ENCODE measurements around the gene CCDC83. TPM values are rescaled to one million over a fixed set of nuclear protein-coding genes. Genes with fewer than 3 reads are reported as not detected.

The CCDC83 gene
- total RNA-seq, 2 experiments from 2014 or later, result not detected

DNA sequence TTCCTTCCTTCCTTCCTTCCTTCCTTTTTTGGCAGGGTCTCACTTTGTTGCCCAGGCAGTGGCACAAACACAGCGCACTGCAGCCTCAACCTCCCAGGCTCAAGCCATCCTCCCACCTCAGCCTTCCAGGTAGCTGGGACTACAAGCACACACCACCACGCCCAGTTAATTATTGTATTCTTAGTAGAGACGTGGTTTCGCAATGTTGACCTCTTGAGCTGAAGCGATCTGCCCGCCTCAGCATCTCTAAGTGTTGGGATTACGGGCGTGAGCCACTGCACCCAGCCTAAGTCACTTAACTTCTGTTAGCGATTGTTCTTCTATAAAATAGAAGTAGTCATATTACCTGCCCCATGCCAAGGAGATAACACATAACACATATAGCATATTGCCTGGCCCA lies 41.5 kb upstream of the CCDC83 start:
- H3K27ac Mint-ChIP-seq, result no peak overlapping the region
- no peaks in the 10 kb centered on the region for H3K36me3 Mint-ChIP-seq (ENCODE audit: low read depth)
- intact Hi-C loops (cut with micrococcal nuclease), result loop anchor here (10.0 kb wide), 1 partner anchor 219 kb away; no protein-coding TSS in a partner anchor
- H3K4me1 Mint-ChIP-seq (ENCODE audit: low read depth), result peaks cover 22% of the 10 kb centered on the region
- no peak overlapping the region for H3K4me3 Mint-ChIP-seq
- ChIA-PET CTCF (interaction anchor here (1.2 to 2.3 kb wide), 2 partner anchors 32 to 41 kb away, joined by 4 to 10 read pairs; partner anchors contain the start of gene CCDC83), POLR2A (interaction anchor here (0.7 kb wide), 1 partner anchor 165 kb away, joined by 3 read pairs; no protein-coding TSS in a partner anchor)
- TF ChIP-seq, protein P1, sequence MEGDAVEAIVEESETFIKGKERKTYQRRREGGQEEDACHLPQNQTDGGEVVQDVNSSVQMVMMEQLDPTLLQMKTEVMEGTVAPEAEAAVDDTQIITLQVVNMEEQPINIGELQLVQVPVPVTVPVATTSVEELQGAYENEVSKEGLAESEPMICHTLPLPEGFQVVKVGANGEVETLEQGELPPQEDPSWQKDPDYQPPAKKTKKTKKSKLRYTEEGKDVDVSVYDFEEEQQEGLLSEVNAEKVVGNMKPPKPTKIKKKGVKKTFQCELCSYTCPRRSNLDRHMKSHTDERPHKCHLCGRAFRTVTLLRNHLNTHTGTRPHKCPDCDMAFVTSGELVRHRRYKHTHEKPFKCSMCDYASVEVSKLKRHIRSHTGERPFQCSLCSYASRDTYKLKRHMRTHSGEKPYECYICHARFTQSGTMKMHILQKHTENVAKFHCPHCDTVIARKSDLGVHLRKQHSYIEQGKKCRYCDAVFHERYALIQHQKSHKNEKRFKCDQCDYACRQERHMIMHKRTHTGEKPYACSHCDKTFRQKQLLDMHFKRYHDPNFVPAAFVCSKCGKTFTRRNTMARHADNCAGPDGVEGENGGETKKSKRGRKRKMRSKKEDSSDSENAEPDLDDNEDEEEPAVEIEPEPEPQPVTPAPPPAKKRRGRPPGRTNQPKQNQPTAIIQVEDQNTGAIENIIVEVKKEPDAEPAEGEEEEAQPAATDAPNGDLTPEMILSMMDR (IDR thresholded peaks at IDR 0.05), result no peak
- no peak for ATAC-seq
- DNase-seq, result no peak
- no peaks in the 10 kb centered on the region for H3K9me3 Mint-ChIP-seq
- peaks cover 9% of the 10 kb centered on the region for H3K27me3 Mint-ChIP-seq

DNA sequence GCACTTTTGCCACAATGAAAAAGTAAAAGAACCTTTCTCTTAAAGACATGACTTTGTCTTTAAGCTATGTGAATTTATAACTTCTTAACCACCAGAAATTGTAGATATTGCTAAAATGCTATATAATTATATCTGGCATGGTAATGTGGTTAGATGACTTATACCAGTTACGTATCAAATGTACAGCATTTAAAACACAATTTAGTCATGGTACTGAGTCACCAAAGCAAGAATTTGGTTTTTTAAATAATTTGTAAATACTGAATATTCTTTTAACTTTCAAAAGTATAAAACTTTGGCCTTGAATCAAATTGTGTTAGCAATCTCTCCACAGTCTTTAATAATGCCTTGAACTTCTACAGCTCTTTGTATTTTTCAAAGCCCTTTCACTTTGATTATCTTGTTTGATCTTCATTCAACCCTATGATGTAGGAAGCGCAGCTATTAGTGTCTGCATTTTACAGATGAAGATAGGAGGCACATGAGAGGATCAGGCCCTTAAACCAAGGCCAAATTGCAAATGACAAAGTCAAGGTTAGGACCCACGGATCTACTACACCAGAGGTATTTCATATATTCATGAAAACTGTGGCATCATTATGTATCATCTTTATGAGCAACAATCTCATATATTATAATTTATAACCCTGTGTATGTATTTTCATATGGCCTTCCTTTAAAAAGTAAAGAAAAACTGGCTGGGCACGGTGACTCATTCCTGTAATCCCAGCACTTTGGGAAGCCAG lies 39.8 kb upstream of the CCDC83 start:
- Mint-ChIP-seq H3K27ac (no peak overlapping the region), H3K9me3 (no peaks in the 10 kb centered on the region), H3K27me3 (peaks cover 9% of the 10 kb centered on the region), H3K36me3 (ENCODE audit: low read depth) (no peaks in the 10 kb centered on the region), H3K4me1 (ENCODE audit: low read depth) (peaks cover 5% of the 10 kb centered on the region), H3K4me3 (no peak overlapping the region)
- DNase-seq, result no peak
- no peak for ATAC-seq
- POLR2A ChIA-PET, result interaction anchor here (1.2 kb wide), 1 partner anchor 9 kb away, joined by 4 read pairs; no protein-coding TSS in a partner anchor
- TF ChIP-seq, protein P1 (IDR thresholded peaks at IDR 0.05), result no peak
- intact Hi-C loops (cut with micrococcal nuclease), result loop anchor here (10.0 kb wide), 1 partner anchor 221 kb away; no protein-coding TSS in a partner anchor
- CTCF ChIA-PET, result interaction anchor here (0.9 to 2.3 kb wide), 5 partner anchors 8 to 62 kb away, joined by 3 to 10 read pairs (median 4); partner anchors contain the start of gene CCDC83

DNA sequence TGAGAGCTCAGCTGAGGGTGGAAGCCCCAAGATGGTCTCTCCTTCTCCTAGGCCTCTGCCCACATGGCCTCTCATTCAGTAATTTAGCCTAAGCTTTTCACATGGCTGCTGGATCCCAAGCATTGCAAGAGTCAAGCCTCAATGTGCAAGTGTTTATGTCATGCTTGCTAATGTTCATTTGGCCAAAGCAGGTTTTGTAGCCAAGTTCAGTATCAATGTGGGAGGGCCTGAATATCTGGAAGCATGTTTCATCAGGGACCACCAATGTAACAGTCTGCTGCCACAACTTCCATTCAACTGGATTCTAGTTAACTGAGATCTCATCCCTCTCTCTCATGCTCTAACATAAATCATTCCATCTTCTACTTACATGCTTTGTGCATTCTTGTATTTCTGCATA lies 35.7 kb upstream of the CCDC83 start:
- CTCF ChIA-PET, result no interaction called here
- POLR2A ChIA-PET, result no interaction called here
- Mint-ChIP-seq H3K9me3 (no peaks in the 10 kb centered on the region), H3K36me3 (ENCODE audit: low read depth) (no peaks in the 10 kb centered on the region), H3K4me1 (ENCODE audit: low read depth) (peaks cover 25% of the 10 kb centered on the region), H3K4me3 (no peak overlapping the region), H3K27me3 (no peaks in the 10 kb centered on the region), H3K27ac (no peak overlapping the region)
- ATAC-seq (no peak), DNase-seq (no peak)
- intact Hi-C loops (cut with micrococcal nuclease), result loop anchor here (10.0 kb wide), 1 partner anchor 225 kb away; no protein-coding TSS in a partner anchor
- TF ChIP-seq, protein P1 (IDR thresholded peaks at IDR 0.05), result no peak

DNA sequence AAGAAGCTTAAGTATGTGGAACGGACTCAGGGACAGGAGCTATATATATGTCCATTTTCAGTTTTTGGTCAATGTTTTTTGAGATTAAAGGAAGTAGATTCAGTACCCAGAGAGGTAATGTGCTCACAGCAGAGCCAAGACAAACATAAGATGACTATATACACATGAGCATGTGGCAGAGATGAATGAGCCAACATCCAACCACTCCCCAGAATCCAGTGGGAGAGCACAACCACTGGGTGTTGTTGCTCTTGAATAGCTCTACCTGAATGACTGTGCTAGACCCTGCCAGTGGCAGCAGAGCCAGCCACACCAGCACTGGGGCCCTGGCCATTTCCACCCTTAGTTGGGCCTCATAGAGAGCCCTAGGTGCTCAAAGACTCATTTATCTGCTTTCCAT lies 33.5 kb upstream of the CCDC83 start:
- peaks cover 45% of the 10 kb centered on the region for H3K4me1 Mint-ChIP-seq (ENCODE audit: low read depth)
- intact Hi-C loops (cut with micrococcal nuclease), result loop anchor here (5.0 to 10.0 kb wide), 3 partner anchors 69 to 157 kb away; partner anchors contain the start of gene CREBZF
- POLR2A ChIA-PET, result interaction anchor here (1.1 kb wide), 1 partner anchor 40 kb away, joined by 3 read pairs; no protein-coding TSS in a partner anchor

More for the DNA sequence above, 33.5 kb upstream of the CCDC83 start:
- Mint-ChIP-seq H3K4me3 (no peak overlapping the region), H3K27me3 (no peaks in the 10 kb centered on the region), H3K27ac (no peak overlapping the region), H3K9me3 (no peaks in the 10 kb centered on the region), H3K36me3 (ENCODE audit: low read depth) (no peaks in the 10 kb centered on the region)
- DNase-seq, result peak; percentile 27
- ATAC-seq, result peak; percentile 16
- CTCF ChIA-PET, result interaction anchor here (1.9 kb wide), 1 partner anchor 11 kb away, joined by 7 read pairs; no protein-coding TSS in a partner anchor
- TF ChIP-seq, protein P1 (IDR thresholded peaks at IDR 0.05), result no peak

Measured in activated CD8-positive, alpha-beta T cell treated with anti-CD3 and anti-CD28 coated beads for 36 hours (primary cell).